ENCODE data around the gene DICER1.

DICER1 gene

DNA sequence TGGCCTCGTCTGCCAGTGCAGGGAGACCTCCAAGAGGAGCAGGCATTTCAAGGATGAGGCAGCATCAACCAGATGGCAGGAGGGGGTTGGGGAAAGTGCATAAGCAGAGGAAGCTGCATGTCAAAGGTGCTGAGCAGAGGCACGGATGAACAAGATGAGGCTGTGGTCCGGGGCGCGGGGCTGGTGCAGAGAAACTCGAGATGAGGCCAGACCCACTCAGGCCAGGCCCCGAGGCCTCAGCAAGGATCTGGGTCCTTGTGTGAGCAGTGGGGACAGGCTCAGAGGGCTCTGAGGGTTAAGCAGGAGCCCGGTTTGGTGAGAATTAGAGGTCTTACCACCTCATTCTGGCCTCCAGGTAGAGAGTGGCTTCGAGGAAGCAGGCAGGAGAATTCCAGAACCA, 98.8 kb downstream of the DICER1 start:
- Histone ChIP-seq H3K18ac (ENCODE audit: low read length) (no peak overlapping the region), H3K4ac (ENCODE audit: low read depth, low read length) (no peak overlapping the region), H3K79me1 (ENCODE audit: low read length) (no peaks in the 10 kb centered on the region), H2BK5ac (ENCODE audit: low read length) (no peak overlapping the region), H3K4me3 (ENCODE audit: low read length) (no peak overlapping the region), H3K36me3 (ENCODE audit: control insufficient read depth, insufficient read depth, low read length) (no peaks in the 10 kb centered on the region), H2AK5ac (ENCODE audit: low read length) (no peak overlapping the region), H3K4me1 (ENCODE audit: control insufficient read depth, low read depth, low read length) (no peaks in the 10 kb centered on the region), H3K23ac (ENCODE audit: low read length) (no peak overlapping the region), H4K5ac (ENCODE audit: low read length) (no peak overlapping the region), H3K27ac (ENCODE audit: low read depth, low read length) (no peak overlapping the region), H4K8ac (ENCODE audit: low read depth, low read length) (no peak overlapping the region), H3K4me2 (ENCODE audit: low read length) (no peak overlapping the region), H3K79me2 (ENCODE audit: control insufficient read depth, insufficient read depth, low read length) (no peaks in the 10 kb centered on the region), H2BK120ac (ENCODE audit: low read depth, low read length) (no peak overlapping the region), H3K27me3 (ENCODE audit: insufficient read depth, low read length, poor library complexity) (no peaks in the 10 kb centered on the region), H2BK15ac (replicated peaks; ENCODE audit: low read depth) (no peak overlapping the region), H3K56ac (ENCODE audit: low read length) (no peak overlapping the region), H3K9ac (ENCODE audit: low read length) (no peak overlapping the region)
- no peak for DNase-seq
- WGBS (ENCODE audit: extremely low coverage, insufficient coverage, low lambda C conversion rate), result no CpG with 5 or more reads among the region's 9 CpGs

DNA sequence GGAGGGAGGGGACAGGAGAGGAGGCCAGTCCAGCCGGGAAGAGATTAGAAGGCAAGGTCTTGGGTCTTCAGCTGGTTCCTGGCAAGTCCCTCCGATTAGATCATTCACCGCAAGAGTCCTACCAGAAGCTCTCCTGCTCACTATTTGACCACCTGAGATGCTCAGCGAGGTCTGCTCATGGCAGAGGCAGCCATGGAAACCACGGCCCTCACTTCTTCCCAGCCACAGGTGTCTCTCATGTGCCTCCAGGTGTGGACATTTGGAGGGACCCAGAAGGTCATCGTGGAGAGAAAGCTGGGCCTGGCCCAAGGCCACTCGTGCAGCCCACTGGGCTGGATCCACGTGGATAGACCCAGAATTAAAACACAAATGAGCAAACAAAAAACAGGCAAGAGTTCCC, 99.5 kb downstream of the DICER1 start:
- no peak overlapping the region for H3K9ac ChIP-seq (ENCODE audit: low read length)
- no peak overlapping the region for H4K5ac ChIP-seq (ENCODE audit: low read length)
- H2BK15ac ChIP-seq (replicated peaks; ENCODE audit: low read depth), result no peak overlapping the region
- no peak overlapping the region for H3K56ac ChIP-seq (ENCODE audit: low read length)
- H3K4me3 ChIP-seq (ENCODE audit: low read length), result no peak overlapping the region
- no peak overlapping the region for H3K27ac ChIP-seq (ENCODE audit: low read depth, low read length)
- no peaks in the 10 kb centered on the region for H3K27me3 ChIP-seq (ENCODE audit: insufficient read depth, low read length, poor library complexity)
- no peak overlapping the region for H3K4me2 ChIP-seq (ENCODE audit: low read length)
- no peaks in the 10 kb centered on the region for H3K79me1 ChIP-seq (ENCODE audit: low read length)
- H3K4ac ChIP-seq (ENCODE audit: low read depth, low read length), result no peak overlapping the region
- no peaks in the 10 kb centered on the region for H3K36me3 ChIP-seq (ENCODE audit: control insufficient read depth, insufficient read depth, low read length)
- H2BK5ac ChIP-seq (ENCODE audit: low read length), result no peak overlapping the region
- no peak overlapping the region for H3K18ac ChIP-seq (ENCODE audit: low read length)
- H3K79me2 ChIP-seq (ENCODE audit: control insufficient read depth, insufficient read depth, low read length), result no peaks in the 10 kb centered on the region
- WGBS (ENCODE audit: extremely low coverage, insufficient coverage, low lambda C conversion rate), result no CpG with 5 or more reads among the region's 8 CpGs
- no peak overlapping the region for H4K8ac ChIP-seq (ENCODE audit: low read depth, low read length)
- no peaks in the 10 kb centered on the region for H3K4me1 ChIP-seq (ENCODE audit: control insufficient read depth, low read depth, low read length)
- no peak overlapping the region for H2AK5ac ChIP-seq (ENCODE audit: low read length)
- no peak overlapping the region for H2BK120ac ChIP-seq (ENCODE audit: low read depth, low read length)
- no peak overlapping the region for H3K23ac ChIP-seq (ENCODE audit: low read length)
- no peak for DNase-seq

DNA sequence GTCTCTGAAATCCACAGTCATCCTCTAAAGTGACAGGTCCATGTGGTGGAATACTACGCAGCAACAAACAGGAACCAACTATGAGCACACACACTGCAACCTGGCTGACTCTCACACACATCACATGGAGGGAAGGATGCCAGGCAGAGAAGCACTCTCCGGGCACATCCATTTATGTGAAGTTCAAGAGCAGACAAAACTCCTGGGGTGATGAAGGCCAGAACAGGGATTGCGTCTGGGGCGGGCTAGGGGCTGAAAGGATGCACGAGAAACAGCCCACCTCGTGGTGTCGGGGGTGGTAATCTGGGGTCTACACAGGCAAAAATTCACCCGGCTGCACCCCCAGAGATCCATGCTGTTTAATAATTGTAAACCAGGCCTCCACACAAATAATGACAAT, 100.2 kb downstream of the DICER1 start:
- no peak overlapping the region for H3K9ac ChIP-seq (ENCODE audit: low read length)
- H3K4ac ChIP-seq (ENCODE audit: low read depth, low read length), result no peak overlapping the region
- H3K79me2 ChIP-seq (ENCODE audit: control insufficient read depth, insufficient read depth, low read length), result no peaks in the 10 kb centered on the region
- H3K27me3 ChIP-seq (ENCODE audit: insufficient read depth, low read length, poor library complexity), result no peaks in the 10 kb centered on the region
- no peak overlapping the region for H3K27ac ChIP-seq (ENCODE audit: low read depth, low read length)
- no peak overlapping the region for H3K4me3 ChIP-seq (ENCODE audit: low read length)
- no peak overlapping the region for H2AK5ac ChIP-seq (ENCODE audit: low read length)
- H2BK5ac ChIP-seq (ENCODE audit: low read length), result no peak overlapping the region
- H4K5ac ChIP-seq (ENCODE audit: low read length), result no peak overlapping the region
- no peak overlapping the region for H3K18ac ChIP-seq (ENCODE audit: low read length)
- no peak overlapping the region for H2BK15ac ChIP-seq (replicated peaks; ENCODE audit: low read depth)
- no peaks in the 10 kb centered on the region for H3K79me1 ChIP-seq (ENCODE audit: low read length)
- no peak overlapping the region for H3K56ac ChIP-seq (ENCODE audit: low read length)
- no peak for DNase-seq
- H3K4me2 ChIP-seq (ENCODE audit: low read length), result no peak overlapping the region
- H4K8ac ChIP-seq (ENCODE audit: low read depth, low read length), result no peak overlapping the region
- H2BK120ac ChIP-seq (ENCODE audit: low read depth, low read length), result no peak overlapping the region
- no peaks in the 10 kb centered on the region for H3K36me3 ChIP-seq (ENCODE audit: control insufficient read depth, insufficient read depth, low read length)
- WGBS (ENCODE audit: extremely low coverage, insufficient coverage, low lambda C conversion rate), result no CpG with 5 or more reads among the region's 8 CpGs
- peaks cover 2% of the 10 kb centered on the region for H3K4me1 ChIP-seq (ENCODE audit: control insufficient read depth, low read depth, low read length)
- H3K23ac ChIP-seq (ENCODE audit: low read length), result no peak overlapping the region

DNA sequence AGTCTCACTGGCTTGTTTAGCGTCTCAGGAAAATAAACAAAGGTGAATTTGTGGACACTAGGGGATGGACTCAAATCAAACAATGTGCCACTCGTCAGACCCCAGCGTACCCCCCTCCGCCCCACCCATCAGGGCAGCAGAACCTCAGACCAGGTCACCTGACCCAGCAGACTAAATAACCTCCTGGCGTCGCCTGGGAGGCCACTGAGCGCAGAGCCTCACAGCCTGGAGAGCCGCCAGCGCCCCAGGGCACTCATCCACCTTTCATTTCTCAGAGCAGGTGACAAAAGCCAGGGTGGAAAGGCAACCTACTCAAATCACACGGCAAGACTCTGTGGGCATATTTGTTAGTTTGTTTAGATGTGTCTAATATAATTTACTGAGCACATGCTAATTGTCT, 100.9 kb downstream of the DICER1 start:
- Histone ChIP-seq H3K23ac (ENCODE audit: low read length) (no peak overlapping the region), H3K4ac (ENCODE audit: low read depth, low read length) (no peak overlapping the region), H3K4me1 (ENCODE audit: control insufficient read depth, low read depth, low read length) (peaks cover 2% of the 10 kb centered on the region), H4K8ac (ENCODE audit: low read depth, low read length) (no peak overlapping the region), H3K4me3 (ENCODE audit: low read length) (no peak overlapping the region), H3K9ac (ENCODE audit: low read length) (no peak overlapping the region), H2BK15ac (replicated peaks; ENCODE audit: low read depth) (no peak overlapping the region), H3K79me1 (ENCODE audit: low read length) (no peaks in the 10 kb centered on the region), H3K56ac (ENCODE audit: low read length) (no peak overlapping the region), H3K79me2 (ENCODE audit: control insufficient read depth, insufficient read depth, low read length) (no peaks in the 10 kb centered on the region), H4K5ac (ENCODE audit: low read length) (no peak overlapping the region), H3K4me2 (ENCODE audit: low read length) (no peak overlapping the region), H2AK5ac (ENCODE audit: low read length) (no peak overlapping the region), H3K36me3 (ENCODE audit: control insufficient read depth, insufficient read depth, low read length) (no peaks in the 10 kb centered on the region), H2BK5ac (ENCODE audit: low read length) (no peak overlapping the region), H3K18ac (ENCODE audit: low read length) (no peak overlapping the region), H2BK120ac (ENCODE audit: low read depth, low read length) (no peak overlapping the region), H3K27me3 (ENCODE audit: insufficient read depth, low read length, poor library complexity) (no peaks in the 10 kb centered on the region), H3K27ac (ENCODE audit: low read depth, low read length) (no peak overlapping the region)
- WGBS (ENCODE audit: extremely low coverage, insufficient coverage, low lambda C conversion rate), result no CpG with 5 or more reads among the region's 10 CpGs
- no peak for DNase-seq

DNA sequence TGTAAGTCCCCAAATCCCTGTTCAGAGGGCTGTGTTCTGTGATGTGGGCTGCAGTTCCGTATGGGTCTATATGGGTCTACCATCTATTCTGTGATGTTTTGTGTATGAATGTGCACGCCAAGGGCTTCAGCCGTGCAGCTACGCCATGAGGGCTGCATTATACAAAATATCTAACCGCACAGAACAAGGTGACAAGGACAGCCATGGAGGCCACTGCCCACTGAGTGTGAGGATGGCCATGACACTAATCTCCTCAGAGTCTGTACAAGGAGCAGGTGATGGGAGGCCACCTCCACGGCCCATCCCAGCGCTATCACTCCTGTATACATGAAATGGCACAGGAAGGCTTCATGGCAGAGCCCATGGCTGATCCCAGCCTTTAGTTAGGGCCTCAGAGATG, 102.0 kb downstream of the DICER1 start:
- peaks cover 2% of the 10 kb centered on the region for H3K4me1 ChIP-seq (ENCODE audit: control insufficient read depth, low read depth, low read length)
- DNase-seq, result no peak
- no peak overlapping the region for H4K8ac ChIP-seq (ENCODE audit: low read depth, low read length)
- no peak overlapping the region for H2BK120ac ChIP-seq (ENCODE audit: low read depth, low read length)
- no peak overlapping the region for H3K4ac ChIP-seq (ENCODE audit: low read depth, low read length)
- no peak overlapping the region for H3K4me2 ChIP-seq (ENCODE audit: low read length)
- H3K79me2 ChIP-seq (ENCODE audit: control insufficient read depth, insufficient read depth, low read length), result no peaks in the 10 kb centered on the region
- no peak overlapping the region for H3K18ac ChIP-seq (ENCODE audit: low read length)
- no peak overlapping the region for H3K56ac ChIP-seq (ENCODE audit: low read length)
- no peak overlapping the region for H3K27ac ChIP-seq (ENCODE audit: low read depth, low read length)
- no peaks in the 10 kb centered on the region for H3K79me1 ChIP-seq (ENCODE audit: low read length)
- H3K36me3 ChIP-seq (ENCODE audit: control insufficient read depth, insufficient read depth, low read length), result no peaks in the 10 kb centered on the region
- H3K27me3 ChIP-seq (ENCODE audit: insufficient read depth, low read length, poor library complexity), result no peaks in the 10 kb centered on the region
- H3K23ac ChIP-seq (ENCODE audit: low read length), result no peak overlapping the region
- no peak overlapping the region for H4K5ac ChIP-seq (ENCODE audit: low read length)
- no peak overlapping the region for H2BK15ac ChIP-seq (replicated peaks; ENCODE audit: low read depth)
- no peak overlapping the region for H3K9ac ChIP-seq (ENCODE audit: low read length)
- no peak overlapping the region for H2AK5ac ChIP-seq (ENCODE audit: low read length)
- no CpG with 5 or more reads among the region's 7 CpGs for WGBS (ENCODE audit: extremely low coverage, insufficient coverage, low lambda C conversion rate)
- H2BK5ac ChIP-seq (ENCODE audit: low read length), result no peak overlapping the region
- H3K4me3 ChIP-seq (ENCODE audit: low read length), result no peak overlapping the region

DNA sequence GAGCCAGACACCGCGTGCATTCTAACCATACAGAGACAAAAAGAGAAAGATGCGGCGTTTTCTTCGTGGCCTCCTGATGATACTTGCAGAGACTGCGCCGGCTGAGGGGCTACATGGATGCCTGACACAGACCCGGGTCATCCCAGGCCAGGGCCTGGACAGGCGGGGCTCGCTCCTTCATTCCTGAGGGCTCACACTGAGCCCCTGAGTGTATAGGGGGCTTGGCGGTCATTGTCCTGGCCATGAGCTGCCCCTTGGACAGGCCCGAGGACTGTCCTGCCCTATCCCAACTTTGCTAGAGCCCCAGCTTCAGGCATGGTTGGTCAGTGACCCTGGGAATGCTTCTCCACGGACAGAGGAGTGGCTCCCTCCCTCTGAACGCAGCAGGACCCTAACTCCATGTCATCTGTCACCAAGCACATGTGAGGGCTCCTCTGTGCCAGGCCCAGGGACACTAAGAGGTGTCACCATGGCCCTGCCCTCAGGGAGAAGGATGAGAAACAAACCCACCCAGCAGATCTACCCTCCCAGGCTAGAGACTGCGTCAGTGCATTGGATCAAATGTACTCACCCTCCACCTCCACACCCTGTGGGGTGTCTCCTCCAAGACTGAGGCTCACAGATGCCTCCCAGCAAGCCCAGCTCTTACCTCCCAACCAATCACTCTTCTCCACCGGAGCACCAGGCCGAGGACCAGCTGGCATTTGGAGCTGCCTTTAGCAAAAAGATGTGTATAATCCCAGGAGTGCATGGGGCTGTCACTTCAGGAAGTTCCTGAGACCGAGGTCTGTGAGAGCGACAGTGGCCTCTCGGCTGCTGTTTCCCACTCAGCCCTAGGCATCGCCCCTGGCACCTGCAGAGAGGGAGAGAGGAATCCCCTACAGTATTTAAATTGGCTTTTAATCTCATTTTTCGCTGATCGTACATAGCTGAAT, 102.7 kb downstream of the DICER1 start:
- no peak overlapping the region for H3K4me2 ChIP-seq (ENCODE audit: low read length)
- no peak overlapping the region for H2AK5ac ChIP-seq (ENCODE audit: low read length)
- no peaks in the 10 kb centered on the region for H3K27me3 ChIP-seq (ENCODE audit: insufficient read depth, low read length, poor library complexity)
- H3K18ac ChIP-seq (ENCODE audit: low read length), result no peak overlapping the region
- H4K5ac ChIP-seq (ENCODE audit: low read length), result no peak overlapping the region
- H2BK120ac ChIP-seq (ENCODE audit: low read depth, low read length), result no peak overlapping the region
- no peaks in the 10 kb centered on the region for H3K79me2 ChIP-seq (ENCODE audit: control insufficient read depth, insufficient read depth, low read length)
- no peak overlapping the region for H2BK5ac ChIP-seq (ENCODE audit: low read length)
- H3K4me3 ChIP-seq (ENCODE audit: low read length), result no peak overlapping the region
- H3K56ac ChIP-seq (ENCODE audit: low read length), result no peak overlapping the region
- no peaks in the 10 kb centered on the region for H3K36me3 ChIP-seq (ENCODE audit: control insufficient read depth, insufficient read depth, low read length)
- no peaks in the 10 kb centered on the region for H3K79me1 ChIP-seq (ENCODE audit: low read length)
- no peak for DNase-seq
- WGBS (ENCODE audit: extremely low coverage, insufficient coverage, low lambda C conversion rate), result no CpG with 5 or more reads among the region's 23 CpGs
- H2BK15ac ChIP-seq (replicated peaks; ENCODE audit: low read depth), result no peak overlapping the region
- H3K23ac ChIP-seq (ENCODE audit: low read length), result no peak overlapping the region
- no peak overlapping the region for H3K27ac ChIP-seq (ENCODE audit: low read depth, low read length)
- peaks cover 2% of the 10 kb centered on the region for H3K4me1 ChIP-seq (ENCODE audit: control insufficient read depth, low read depth, low read length)
- no peak overlapping the region for H3K9ac ChIP-seq (ENCODE audit: low read length)
- no peak overlapping the region for H3K4ac ChIP-seq (ENCODE audit: low read depth, low read length)
- no peak overlapping the region for H4K8ac ChIP-seq (ENCODE audit: low read depth, low read length)
